Pulmonary artery endothelial cell (primary cell): ENCODE results near the gene LRCH1. TPM values are rescaled to one million over a fixed set of nuclear protein-coding genes. Genes with fewer than 3 reads are reported as not detected.

Source experiments
- DNase-seq: peaks from one replicate; pipeline ENCODE4 v3.0.0-alpha.2; 2011; ENCODE audit warnings: low read depth, low spot score
- total RNA-seq: library from RNA; depleted of rRNA; stranded (reverse); fragments of >200 nt; gene quantifications from 2 replicates; pipeline ENCODE4 v1.2.3, GENCODE V29; 2014

Gene LRCH1
- total RNA-seq, 1 donor from 2014 or later = 4.4 TPM

DNA sequence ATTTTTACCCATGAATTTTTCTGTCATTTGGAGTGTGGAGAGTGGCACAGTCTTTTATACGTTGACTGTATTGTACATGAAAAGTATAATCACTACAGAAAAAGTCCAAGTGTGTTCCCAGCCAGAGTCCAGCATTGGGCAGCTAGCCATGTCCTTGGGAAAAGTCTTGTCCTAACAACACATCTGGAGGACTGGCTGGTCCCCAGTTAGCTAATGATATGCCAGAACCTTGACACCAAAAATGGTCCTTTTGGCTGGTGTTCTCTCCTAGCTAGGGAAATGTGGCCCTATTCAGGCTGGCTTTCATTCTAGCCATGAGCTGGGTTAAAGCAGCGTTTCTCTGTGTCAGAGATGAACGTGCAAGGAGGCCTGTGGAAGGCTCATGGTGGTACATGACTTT, 145.0 kb downstream of the LRCH1 start:
- no peak for DNase-seq

DNA sequence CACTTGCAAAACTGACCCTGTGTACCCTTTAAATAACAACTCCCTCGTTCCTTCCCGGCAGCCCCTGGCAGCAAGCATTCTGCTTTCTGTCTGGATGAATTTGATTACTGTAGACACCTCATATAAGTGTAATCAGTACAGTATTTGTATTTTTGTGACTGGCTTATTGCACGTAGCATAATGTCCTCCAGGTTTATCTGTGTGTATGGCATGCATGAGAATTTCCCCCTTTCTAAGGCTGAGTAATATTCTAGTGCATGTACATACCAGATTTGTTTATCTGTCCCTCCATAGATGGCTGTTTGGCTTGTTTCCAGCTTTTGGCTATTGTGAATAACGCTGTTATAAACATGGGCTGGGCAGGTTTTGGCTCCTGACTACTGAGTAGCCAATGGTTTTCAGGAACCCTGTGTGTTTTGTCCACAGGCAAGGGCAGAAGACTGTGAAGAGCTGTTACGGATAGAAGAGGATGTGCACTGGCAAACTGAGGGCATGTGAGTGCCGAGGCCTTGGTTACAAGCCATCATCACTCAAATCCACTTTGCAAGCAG, 146.0 kb downstream of the LRCH1 start:
- DNase-seq = no peak

DNA sequence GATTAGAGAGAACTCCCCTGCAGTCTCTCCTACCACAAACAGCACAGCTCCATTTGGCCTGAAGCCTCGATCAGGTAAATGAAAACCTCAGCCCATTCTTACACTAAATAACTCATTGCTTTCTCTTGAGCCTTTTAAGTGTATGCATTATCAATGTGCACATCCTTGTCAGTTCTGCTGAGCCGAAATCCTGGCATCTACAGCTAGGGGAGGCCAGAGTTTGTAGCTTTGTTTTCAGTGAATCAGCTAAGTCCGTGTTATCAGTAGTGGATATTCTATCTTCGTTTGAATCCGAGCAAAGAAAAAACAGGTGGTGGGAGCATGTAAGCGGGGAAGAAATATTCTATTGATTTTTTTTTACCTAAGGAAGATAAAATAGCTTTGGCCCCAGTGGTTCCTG, 159.6 kb downstream of the LRCH1 start:
- DNase-seq = no peak

DNA sequence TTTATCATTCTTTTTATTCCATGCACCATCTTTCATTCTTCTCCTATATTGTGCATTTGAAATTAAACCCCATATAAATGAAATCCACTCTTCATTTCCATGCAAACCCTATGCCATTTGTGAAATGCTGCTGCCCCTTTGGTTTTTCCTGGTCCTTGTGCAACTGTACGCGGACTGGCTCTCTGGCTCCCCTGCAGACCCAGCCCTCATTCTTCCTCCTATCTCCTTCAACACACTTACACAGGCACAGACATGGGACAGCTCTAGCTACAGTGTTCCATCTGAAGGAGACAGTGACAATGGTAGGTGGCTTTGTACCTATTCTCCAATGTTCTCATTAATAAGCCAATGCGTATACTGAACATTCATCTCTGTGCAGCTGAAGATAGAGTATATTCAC, 162.4 kb downstream of the LRCH1 start:
- no peak for DNase-seq

DNA sequence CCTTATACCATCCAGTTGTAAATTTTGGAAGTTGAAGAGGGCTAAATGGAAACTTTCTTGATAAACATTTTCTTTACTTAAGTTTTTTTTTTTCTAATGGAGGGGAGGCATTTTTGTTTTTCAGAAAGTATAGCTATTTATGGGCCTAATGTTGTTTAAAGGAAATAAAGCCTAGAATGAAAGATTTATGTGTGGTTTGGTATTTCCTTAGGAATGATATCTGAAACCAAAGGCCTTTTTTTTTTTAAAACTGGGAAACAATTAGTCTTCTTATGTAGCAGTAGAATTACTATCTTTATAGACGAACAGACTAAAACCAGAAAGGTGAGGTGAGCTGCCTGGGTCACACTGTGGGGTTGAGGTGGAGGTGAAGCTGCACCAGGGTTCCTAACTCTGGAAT, 163.9 kb downstream of the LRCH1 start:
- DNase-seq = no peak

DNA sequence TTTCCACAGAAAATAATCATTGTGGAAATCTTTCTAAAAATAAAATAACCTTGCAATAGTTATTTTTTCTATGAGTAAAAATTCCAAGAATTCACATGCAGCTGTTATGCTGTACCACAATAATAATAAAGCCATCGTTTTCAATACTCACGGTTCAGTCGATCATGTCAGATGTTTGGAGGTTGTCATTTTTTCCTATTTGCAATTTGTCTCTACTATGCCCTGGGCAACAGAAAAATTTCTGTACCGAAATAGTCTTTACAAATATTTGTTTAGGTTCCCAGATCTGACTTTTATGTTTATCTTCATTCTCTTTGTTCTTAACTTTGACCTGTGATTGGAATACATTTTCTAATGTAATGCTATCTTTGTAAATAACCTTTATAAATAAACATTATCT, 164.3 kb downstream of the LRCH1 start:
- no peak for DNase-seq

DNA sequence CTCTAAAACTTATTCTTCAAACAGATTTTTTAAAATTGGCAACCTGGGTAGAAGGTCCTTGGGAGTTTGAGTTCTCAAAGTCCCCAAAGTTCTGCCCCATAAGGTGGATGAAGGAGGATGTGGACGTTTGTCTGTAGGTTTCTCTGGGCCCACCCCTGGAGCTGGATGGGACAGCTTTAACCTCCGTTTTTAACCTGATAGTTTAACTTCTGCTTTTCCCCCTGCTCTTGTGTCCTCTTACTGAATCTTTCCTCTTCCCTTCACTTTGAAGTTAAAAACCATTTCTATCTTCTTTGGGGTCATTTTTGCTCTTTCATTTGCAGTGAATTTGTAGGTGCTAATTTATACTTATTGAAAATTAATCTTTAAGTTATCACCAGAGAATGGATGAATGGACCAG, 164.9 kb downstream of the LRCH1 start:
- DNase-seq = no peak

DNA sequence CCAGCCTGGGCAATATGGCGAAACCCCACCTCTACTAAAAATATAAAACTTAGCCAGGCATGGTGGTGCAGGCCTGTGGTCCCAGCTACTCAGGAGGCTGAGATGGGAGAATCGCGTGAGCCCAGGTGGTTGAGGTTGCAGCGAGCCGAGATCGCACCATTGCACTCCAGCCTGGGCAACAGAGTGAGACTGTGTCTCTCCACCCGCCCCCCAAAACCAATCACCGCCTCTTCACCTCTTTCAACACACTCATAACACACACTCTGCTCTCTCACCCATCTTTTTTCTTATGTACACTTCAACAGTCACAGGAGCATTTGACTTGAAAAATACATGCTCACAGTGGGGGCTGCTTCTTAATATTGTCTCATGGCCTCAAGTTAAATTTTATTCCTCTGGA, 167.2 kb downstream of the LRCH1 start:
- DNase-seq = no peak

DNA sequence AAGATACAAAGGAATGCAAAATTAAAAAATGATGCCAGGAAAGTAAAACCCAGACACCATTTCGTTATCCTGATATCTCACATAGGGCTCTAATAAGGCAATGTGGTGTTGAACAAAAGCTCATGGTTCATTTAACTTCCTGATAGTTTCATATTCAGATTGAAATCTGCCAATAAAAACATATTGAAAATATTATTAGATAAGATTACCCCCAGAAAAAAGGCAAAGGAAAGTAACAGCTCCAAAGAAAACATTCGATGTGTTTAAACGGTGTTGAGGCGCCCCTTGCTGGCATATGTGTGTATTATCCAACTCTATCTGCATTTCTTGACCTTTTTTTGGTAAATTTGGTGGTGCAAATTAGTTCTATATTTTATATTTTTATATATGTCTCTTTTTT, 168.1 kb downstream of the LRCH1 start:
- peak; percentile 22 for DNase-seq

DNA sequence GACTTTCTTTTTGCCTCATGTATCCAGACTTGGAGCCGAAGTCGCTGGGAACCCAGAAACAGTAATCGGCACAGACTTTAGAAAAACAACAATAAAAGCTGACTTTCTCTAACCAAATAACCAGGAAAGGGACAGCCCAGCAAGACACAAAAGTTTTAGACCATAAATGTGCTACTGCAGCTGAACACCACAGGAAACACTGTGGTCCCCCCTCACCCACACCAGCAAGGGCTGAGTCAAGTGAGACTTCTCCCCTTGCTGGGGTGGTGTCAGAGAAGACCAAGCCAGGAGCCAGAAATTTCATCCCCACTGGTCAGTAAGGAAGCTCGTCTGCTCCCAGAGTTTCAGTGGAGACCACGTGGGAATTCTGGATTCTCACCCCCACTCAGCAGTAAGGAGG, 173.4 kb downstream of the LRCH1 start:
- no peak for DNase-seq

DNA sequence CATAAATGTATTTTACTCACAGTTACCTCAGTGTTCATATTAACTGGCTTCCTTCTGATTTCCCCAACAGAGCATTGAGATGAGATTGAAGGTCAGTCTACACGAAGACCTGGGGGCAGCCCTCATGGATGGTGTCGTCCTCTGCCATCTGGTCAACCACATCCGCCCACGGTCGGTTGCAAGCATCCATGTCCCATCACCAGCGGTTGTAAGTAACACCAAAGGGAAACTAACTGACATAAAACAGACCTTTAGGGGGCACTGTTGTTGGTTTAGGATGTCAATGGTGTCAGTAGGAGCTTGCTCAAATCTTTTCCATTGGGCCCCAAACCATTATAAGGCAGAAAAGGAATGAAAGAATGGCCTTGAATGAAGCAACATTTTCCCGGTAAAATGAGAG, 175.8 kb downstream of the LRCH1 start:
- DNase-seq = no peak

DNA sequence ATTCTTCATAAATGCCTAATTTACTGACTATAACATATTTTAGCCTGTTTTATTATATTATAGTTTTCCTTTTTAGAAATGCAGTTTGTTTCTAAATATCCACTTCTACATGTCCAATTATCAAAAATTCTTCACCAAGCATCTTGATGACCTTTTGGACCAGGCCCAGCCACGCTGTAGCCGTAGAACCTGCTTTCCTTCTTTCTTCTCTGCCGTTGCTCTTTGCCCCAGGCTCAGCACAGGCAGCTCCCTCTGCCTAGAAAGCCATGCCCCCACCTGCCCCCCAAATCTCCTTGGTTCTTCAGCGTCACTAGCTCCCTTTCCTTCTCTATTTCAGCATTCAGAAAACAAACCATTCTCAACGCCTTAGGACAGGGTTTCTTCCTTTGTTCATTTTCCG, 178.6 kb downstream of the LRCH1 start:
- no peak for DNase-seq

DNA sequence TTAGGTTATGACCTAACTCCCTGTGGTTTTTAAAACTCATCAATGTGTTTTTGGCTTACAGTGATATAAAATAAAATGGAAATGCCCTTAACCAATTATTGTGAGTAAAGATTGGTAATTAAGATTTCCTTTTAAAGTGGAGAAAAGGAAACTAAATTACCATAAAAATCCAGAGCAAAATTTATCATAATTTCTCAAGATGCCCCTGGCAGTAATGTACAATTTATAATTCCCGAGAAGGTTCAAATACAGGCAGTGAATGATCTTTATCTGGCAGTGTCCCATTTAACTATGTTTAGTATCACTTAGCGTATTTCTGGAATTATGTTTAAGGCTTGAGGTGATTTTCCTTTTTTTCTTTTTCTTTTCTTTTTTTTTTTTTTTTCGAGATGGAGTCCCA, 182.5 kb downstream of the LRCH1 start:
- DNase-seq = no peak

DNA sequence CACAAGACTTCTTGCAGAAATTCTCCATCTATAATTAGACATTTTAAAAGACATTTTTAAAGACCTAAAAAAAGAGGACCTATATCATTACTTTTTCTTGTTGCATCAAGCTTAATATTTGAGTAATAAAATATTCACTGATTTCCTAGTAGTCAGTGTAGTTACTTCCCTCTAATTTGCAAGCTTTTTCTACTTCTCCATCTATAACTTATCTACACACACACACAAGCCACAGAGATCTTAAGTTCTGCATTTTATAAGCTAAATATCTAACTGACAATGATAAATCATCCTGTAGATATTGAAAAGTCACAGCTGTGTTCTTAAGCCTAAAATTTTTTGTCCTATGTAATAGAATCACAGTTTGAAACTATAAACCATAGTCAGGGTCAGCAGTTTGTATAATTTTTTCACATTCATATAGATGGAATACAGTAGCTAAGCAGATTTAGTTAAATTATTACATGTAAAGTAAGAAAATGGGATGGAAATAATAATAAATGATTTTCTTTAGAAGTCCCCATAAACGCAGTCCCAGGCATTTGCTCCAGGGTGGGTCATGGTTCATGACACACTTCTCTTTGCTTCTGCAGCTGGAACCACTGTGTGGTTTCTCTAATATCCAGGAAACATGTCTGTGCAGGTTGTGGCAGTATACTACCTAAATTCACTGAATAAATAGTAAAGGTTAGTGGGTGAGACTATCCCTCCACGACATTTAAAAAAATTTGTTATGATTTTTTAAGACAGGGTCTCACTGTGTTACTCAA, 183.8 kb downstream of the LRCH1 start:
- DNase-seq = no peak

DNA sequence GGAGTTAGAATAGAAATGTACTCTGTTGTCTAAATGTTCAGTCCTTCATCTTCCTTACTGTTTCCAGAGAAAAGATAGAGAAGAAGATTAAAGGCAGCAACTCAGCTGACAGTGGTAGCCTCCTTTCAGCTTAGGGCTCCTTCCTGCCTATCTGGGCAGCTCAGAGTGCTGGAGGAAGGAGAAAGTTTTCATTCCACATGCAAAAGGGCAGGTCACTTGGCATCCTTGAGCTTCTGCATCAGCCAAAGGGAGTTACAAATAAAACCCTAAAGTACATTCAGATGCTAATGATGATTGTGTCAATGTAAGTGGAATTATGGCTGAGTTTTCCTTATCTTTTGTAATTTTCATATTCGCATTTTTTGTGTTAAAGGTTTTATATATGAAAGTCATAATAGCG, 185.1 kb downstream of the LRCH1 start:
- no peak for DNase-seq

DNA sequence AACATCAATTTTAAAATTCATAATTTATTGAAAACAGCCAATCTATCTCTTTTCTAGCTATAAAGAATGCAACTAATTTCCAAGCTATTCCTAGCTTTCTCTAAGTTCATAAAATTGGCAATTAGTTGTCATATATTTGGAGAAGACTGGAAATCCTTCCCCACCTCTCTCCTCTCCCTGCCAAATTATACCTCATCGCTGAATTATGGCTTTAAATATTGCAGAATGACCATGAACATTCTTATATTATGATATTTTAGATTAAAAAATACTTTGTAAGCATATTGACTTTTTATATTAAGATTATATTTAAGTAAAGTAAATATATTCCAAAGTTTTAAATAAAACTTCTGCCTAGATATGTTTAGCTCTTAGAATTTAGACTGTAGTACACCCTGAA, 185.8 kb downstream of the LRCH1 start:
- DNase-seq = no peak

DNA sequence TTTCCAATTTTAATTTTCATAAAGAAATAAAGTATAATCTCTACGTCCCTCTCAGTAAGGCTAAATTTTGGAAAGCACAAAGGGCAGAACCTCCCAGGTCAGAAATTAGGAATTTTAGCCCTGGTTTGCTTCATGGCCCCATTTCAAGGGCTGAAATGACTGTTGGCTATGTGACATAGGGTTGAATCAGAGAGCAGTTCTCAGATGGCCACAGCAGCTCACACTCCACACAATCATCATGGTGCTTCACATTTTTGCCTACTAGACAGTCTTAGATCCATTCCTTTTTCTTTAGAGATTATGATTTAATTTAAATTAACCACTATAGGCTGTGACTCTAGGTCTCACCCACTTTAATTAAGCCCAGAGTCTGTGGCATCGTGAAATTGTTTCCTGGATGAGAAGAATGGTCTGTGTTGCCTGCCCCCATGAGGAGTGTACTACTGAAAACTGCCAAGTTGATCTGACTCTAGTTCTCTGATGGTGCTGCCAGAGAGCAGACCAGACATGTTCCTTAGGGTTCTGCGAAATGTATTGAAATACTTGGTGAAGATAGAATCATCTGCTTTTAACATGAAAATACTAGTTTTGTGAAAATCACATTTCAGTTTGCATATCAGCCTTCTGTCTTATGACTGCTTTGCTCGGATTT, 186.6 kb downstream of the LRCH1 start:
- DNase-seq = no peak

DNA sequence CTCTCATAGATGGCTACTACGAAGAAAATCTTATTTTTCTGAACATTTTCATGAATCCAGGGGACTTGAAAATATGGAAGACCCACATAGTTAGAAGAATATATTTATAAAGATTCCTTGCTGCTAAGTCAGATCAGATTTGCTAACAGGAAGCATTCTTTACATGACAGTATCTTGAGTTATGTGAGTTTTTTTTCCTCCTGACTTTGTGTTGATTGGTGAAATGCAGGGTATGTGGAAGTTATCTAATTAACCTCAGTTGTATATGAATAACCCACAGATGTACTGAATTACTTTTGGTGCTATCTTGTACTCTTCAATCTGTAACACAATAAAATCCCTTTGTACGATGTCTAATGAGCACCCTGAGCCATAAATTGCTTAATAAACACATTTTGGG, 190.2 kb downstream of the LRCH1 start:
- DNase-seq = no peak

DNA sequence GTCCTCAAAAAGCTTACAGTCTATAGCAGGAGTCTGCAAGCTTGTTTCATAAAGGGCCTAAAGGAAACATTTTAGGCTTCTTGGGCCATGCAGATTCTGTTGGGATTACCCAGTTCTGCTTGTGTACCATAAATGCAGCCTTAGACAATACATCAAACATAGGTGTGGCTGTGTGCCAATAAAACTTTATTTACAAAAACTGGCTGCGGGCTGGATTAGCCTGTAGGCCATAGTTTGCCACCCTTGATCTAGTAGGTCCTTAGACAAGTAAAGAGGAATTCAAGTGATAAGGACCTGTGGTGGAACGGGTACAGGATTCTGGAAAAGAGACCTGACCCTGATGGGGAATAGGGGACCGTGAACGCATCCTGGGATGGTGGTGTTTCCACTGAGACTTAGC, 192.1 kb downstream of the LRCH1 start:
- DNase-seq = no peak

DNA sequence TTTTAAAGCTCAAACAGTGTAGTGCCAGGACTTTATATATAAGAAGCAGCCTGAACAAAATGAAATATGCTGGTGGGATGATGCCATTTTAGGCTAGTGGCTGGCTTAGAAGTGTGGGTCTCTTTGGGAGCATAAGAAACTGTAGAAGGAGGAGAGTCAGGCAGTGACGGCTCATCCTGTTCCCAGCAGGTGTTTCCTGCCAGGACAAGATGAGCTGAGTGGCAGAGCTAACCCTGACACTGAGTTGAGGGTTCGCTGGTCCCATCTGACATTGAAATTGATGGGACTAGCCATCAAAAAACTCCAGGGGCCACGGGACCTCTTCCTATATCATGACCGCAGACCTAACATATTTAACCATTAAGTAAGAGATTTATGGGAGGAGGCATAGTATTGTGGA, 192.7 kb downstream of the LRCH1 start:
- DNase-seq = no peak

DNA sequence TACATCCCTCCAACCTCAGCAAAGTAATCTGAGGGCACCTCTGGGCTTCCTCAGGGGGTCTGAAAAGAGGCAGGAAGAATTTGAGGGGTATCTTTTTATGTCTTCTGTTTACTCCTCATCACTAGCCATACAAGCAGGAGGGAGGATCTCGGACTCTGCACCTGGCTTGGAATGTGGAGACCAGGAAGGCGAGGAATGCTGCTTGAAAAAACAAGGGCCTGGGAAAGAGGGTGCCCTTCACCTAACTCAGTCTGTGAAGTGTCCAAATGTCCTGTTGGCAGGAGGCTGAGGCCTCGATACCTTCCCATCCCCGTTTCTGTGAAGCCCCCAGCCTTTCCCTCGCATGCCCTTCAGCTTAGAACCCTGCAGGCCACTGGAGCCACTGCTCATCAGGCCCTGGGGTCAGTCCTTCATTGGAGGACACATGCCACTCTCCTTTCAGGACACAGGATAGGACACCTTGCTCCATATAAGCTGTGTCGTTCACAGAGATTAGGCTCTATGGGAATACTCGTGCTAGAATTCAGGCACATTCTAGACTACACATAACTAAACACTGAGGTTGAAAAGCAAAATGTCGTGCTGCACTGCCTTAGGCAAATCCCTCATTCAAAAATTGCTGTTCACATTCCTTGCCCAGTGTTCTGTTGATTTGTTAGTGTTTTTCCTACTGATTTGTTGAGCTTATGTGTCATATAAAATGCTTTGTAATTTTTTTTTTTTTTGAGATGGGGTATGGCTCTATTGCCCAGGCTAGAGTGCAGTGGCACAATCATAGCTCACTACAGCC, 194.3 kb downstream of the LRCH1 start:
- DNase-seq = no peak

DNA sequence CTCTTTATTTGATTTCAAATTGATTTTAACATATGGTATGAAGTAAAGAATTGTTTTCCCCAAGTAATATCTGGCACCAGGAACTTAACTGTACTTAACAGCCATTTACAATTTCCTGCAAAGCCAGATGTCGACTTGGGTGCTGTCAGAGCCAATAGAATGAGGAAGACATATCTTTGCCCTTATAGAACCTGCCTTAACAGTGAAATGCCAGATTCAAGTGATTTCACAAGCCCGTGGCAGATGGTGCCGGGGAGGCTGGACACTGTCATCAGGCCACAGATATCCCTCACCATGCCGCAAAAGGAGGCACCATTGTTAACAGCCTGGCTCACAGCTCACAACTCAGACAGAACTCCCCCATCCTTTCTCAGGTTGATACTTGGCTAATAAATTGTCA, 195.3 kb downstream of the LRCH1 start:
- DNase-seq = no peak
